Effector memory CD8-positive, alpha-beta T cell (primary cell): Measurements from ENCODE around the gene KLF6.

Experiments
- ATAC-seq: fragments of 150-1000 bp; cut with Tn5 transposase; replicated peaks from 2 replicates; pipeline ENCODE4 v1.10.0; 2021; ENCODE audit warnings: mild to moderate bottlenecking, moderate library complexity
- DNase-seq, 3 experiments: peaks; one replicate each; pipeline ENCODE4 v3.0.0; 2021
- H3K27ac Mint-ChIP-seq, 2 donors: one replicate each; pipeline ENCODE4 v1.8.0; 2022; ENCODE audit warnings: mild to moderate bottlenecking in 2 of 2, mixed read lengths in 2 of 2, moderate library complexity in 2 of 2
- H3K27me3 Mint-ChIP-seq, 2 donors: one replicate each; pipeline ENCODE4 v1.8.0; 2022; ENCODE audit warnings: mixed read lengths in 2 of 2
- H3K36me3 Mint-ChIP-seq: one replicate; pipeline ENCODE4 v1.8.0; 2022; ENCODE audit warnings: mild to moderate bottlenecking, moderate library complexity, mixed read lengths; ENCODE audit not compliant: insufficient read depth
- H3K4me1 Mint-ChIP-seq, 2 donors: one replicate each; pipeline ENCODE4 v1.8.0; 2022; ENCODE audit warnings: low read depth in 2 of 2, mixed read lengths in 2 of 2
- H3K4me3 Mint-ChIP-seq, 2 donors: one replicate each; pipeline ENCODE4 v1.8.0; 2022; ENCODE audit warnings: mild to moderate bottlenecking in 2 of 2, mixed read lengths in 2 of 2, moderate library complexity in 2 of 2
- H3K9me3 Mint-ChIP-seq, 2 donors: one replicate each; pipeline ENCODE4 v1.8.0; 2022; ENCODE audit warnings: mixed read lengths in 2 of 2

KLF6 gene

GRCh38 chr10:3772361-3773171, 12.4 kb downstream of the KLF6 start:
- no peaks in the 10 kb centered on the region for H3K9me3 Mint-ChIP-seq
- no peak for DNase-seq
- H3K4me1 Mint-ChIP-seq, result peaks cover 30 to 33% of the 10 kb centered on the region in 2 donors
- no peaks in the 10 kb centered on the region for H3K27me3 Mint-ChIP-seq
- peak overlapping the region in 1 of 2 donors; percentile 66 for H3K27ac Mint-ChIP-seq
- H3K36me3 Mint-ChIP-seq, result peaks cover 64% of the 10 kb centered on the region
- no peak for ATAC-seq
- no peak overlapping the region for H3K4me3 Mint-ChIP-seq

GRCh38 chr10:3770611-3771110, 14.3 kb downstream of the KLF6 start:
- no peak for ATAC-seq
- Mint-ChIP-seq H3K4me3 (no peak overlapping the region), H3K9me3 (no peaks in the 10 kb centered on the region), H3K4me1 (peaks cover 31 to 35% of the 10 kb centered on the region in 2 donors), H3K36me3 (peaks cover 45% of the 10 kb centered on the region), H3K27ac (no peak overlapping the region), H3K27me3 (no peaks in the 10 kb centered on the region)
- DNase-seq, result no peak

- no peak for DNase-seq
- Mint-ChIP-seq H3K4me3 (no peak overlapping the region), H3K9me3 (no peaks in the 10 kb centered on the region), H3K4me1 (peaks cover 36 to 39% of the 10 kb centered on the region in 2 donors), H3K27me3 (no peaks in the 10 kb centered on the region), H3K27ac (no peak overlapping the region), H3K36me3 (peaks cover 34% of the 10 kb centered on the region)
- no peak for ATAC-seq
Observed at GRCh38 chr10:3769556-3769955, 15.5 kb downstream of the KLF6 start.

- no peak for DNase-seq
- peak overlapping the region; percentile 27 to 91 for H3K27ac Mint-ChIP-seq
- peaks cover 11% of the 10 kb centered on the region for H3K36me3 Mint-ChIP-seq
- no peaks in the 10 kb centered on the region for H3K27me3 Mint-ChIP-seq
- no peak for ATAC-seq
- no peaks in the 10 kb centered on the region for H3K9me3 Mint-ChIP-seq
- H3K4me1 Mint-ChIP-seq, result peaks cover 49 to 58% of the 10 kb centered on the region in 2 donors
- peak overlapping the region; percentile 43 for H3K4me3 Mint-ChIP-seq
Observed at GRCh38 chr10:3766046-3766756, 18.8 kb downstream of the KLF6 start.

GRCh38 chr10:3765146-3765545, 19.9 kb downstream of the KLF6 start:
- H3K9me3 Mint-ChIP-seq, result no peaks in the 10 kb centered on the region
- DNase-seq, result no peak

GRCh38 chr10:3764626-3765112, 20.3 kb downstream of the KLF6 start:
- no peaks in the 10 kb centered on the region for H3K27me3 Mint-ChIP-seq

More at GRCh38 chr10:3765146-3765545, 19.9 kb downstream of the KLF6 start:
- peak; percentile 58 for ATAC-seq
- Mint-ChIP-seq H3K36me3 (peaks cover 6% of the 10 kb centered on the region), H3K27me3 (no peaks in the 10 kb centered on the region), H3K4me1 (peaks cover 54 to 62% of the 10 kb centered on the region in 2 donors), H3K27ac (peak overlapping the region; percentile 60 to 91), H3K4me3 (peak overlapping the region; percentile 60 to 76)

GRCh38 chr10:3763852-3764625, 21.0 kb downstream of the KLF6 start:
- peaks cover 62 to 69% of the 10 kb centered on the region in 2 donors for H3K4me1 Mint-ChIP-seq
- peak overlapping the region; percentile 60 to 76 for H3K4me3 Mint-ChIP-seq
- DNase-seq, result no peak
- H3K9me3 Mint-ChIP-seq, result no peaks in the 10 kb centered on the region
- H3K27me3 Mint-ChIP-seq, result no peaks in the 10 kb centered on the region
- H3K27ac Mint-ChIP-seq, result peak overlapping the region; percentile 60 to 91
- peaks cover 3% of the 10 kb centered on the region for H3K36me3 Mint-ChIP-seq
- no peak for ATAC-seq

More at GRCh38 chr10:3764626-3765112, 20.3 kb downstream of the KLF6 start:
- peak overlapping the region; percentile 60 to 76 for H3K4me3 Mint-ChIP-seq
- ATAC-seq, result peak; percentile 26
- peak overlapping the region; percentile 60 to 91 for H3K27ac Mint-ChIP-seq
- no peak for DNase-seq
- peaks cover 6% of the 10 kb centered on the region for H3K36me3 Mint-ChIP-seq
- peaks cover 57 to 64% of the 10 kb centered on the region in 2 donors for H3K4me1 Mint-ChIP-seq
- H3K9me3 Mint-ChIP-seq, result no peaks in the 10 kb centered on the region

GRCh38 chr10:3763035-3763456, 22.0 kb downstream of the KLF6 start:
- no peaks in the 10 kb centered on the region for H3K36me3 Mint-ChIP-seq
- peak overlapping the region; percentile 70 to 77 for H3K4me3 Mint-ChIP-seq
- H3K4me1 Mint-ChIP-seq, result peaks cover 62 to 64% of the 10 kb centered on the region in 2 donors
- DNase-seq (no peak), ATAC-seq (no peak)
- H3K27ac Mint-ChIP-seq, result peak overlapping the region in 1 of 2 donors; percentile 49
- no peaks in the 10 kb centered on the region for H3K9me3 Mint-ChIP-seq
- H3K27me3 Mint-ChIP-seq, result no peaks in the 10 kb centered on the region

GRCh38 chr10:3762309-3762708, 22.7 kb downstream of the KLF6 start:
- Mint-ChIP-seq H3K9me3 (no peaks in the 10 kb centered on the region), H3K4me3 (no peak overlapping the region), H3K36me3 (peaks cover 5% of the 10 kb centered on the region), H3K4me1 (peaks cover 69 to 72% of the 10 kb centered on the region in 2 donors), H3K27ac (no peak overlapping the region), H3K27me3 (no peaks in the 10 kb centered on the region)
- ATAC-seq, result no peak
- no peak for DNase-seq

- ATAC-seq (no peak), DNase-seq (no peak)
- Mint-ChIP-seq H3K4me1 (peaks cover 71 to 73% of the 10 kb centered on the region in 2 donors), H3K36me3 (peaks cover 5% of the 10 kb centered on the region), H3K27me3 (no peaks in the 10 kb centered on the region), H3K9me3 (no peaks in the 10 kb centered on the region), H3K27ac (no peak overlapping the region), H3K4me3 (no peak overlapping the region)
Observed at GRCh38 chr10:3761904-3762303, 23.1 kb downstream of the KLF6 start.

GRCh38 chr10:3761021-3761686, 23.9 kb downstream of the KLF6 start:
- Mint-ChIP-seq H3K27ac (no peak overlapping the region), H3K4me1 (peaks cover 70 to 71% of the 10 kb centered on the region in 2 donors), H3K36me3 (peaks cover 5% of the 10 kb centered on the region), H3K9me3 (no peaks in the 10 kb centered on the region), H3K4me3 (peak overlapping the region in 1 of 2 donors; percentile 21), H3K27me3 (no peaks in the 10 kb centered on the region)
- ATAC-seq, result no peak
- DNase-seq, result no peak

- DNase-seq, result no peak
- Mint-ChIP-seq H3K27ac (peak overlapping the region in 1 of 2 donors; percentile 99), H3K36me3 (peaks cover 5% of the 10 kb centered on the region), H3K27me3 (no peaks in the 10 kb centered on the region), H3K4me1 (peaks cover 61 to 66% of the 10 kb centered on the region in 2 donors), H3K4me3 (no peak overlapping the region), H3K9me3 (no peaks in the 10 kb centered on the region)
- ATAC-seq, result no peak
Observed at GRCh38 chr10:3760083-3760482, 24.9 kb downstream of the KLF6 start.
